Body of pancreas (tissue), 4 donors: ENCODE results near the gene TTC28.

Source experiments
- POLR2A ChIP-seq, 3 donors: fragments of 450-650 bp; IDR thresholded peaks; one replicate each; pipeline ENCODE4 v1.6.1; 2016; ENCODE audit warnings: antibody characterized with exemption in 3 of 3, mild to moderate bottlenecking in 2 of 3
- TF ChIP-seq, protein P1 (sequence below), 7 experiments: fragments of 450-650 bp in 4 of 7; fragments of 200-600 bp in 3 of 7; sonication (generic) in 3 of 7; IDR thresholded peaks; one replicate each; pipeline ENCODE4 v1.5.1; 2016 to 2019; ENCODE audit warnings: antibody characterized with exemption in 7 of 7

DNA sequence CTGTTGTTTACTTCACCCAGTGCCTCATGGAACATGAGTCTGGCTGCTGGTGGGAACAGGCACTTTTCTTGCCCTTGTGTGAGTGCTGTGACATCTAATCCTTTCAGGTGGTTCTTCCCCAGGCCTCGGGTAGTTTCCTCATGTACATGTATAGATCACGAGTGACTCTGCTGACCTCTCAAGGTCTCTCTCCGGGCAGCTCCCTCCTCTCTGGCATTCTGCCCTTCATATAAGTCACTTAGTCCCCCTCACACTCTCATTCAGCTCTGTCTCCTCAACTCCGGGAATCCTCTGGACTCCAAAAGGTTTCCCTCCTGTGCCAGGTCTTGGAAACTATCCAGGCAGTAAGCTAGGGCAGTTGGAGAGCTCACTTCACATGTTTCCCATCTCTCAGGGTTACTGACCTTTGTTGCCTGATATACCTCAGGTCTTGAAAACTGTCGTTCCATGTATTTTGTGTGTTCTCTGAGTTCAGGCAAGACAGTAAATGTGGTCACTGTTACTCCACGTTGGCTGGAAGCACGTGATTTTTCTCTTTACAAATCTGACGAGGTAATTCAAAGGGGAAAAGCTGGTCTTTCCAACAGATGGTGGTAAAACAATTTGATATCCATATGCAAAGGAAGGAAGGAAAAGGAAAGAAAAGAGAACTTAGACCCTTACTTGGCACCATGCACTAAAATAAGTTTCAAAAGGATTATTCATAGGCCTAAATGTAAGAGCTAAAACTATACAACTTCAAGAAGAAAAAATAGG, 720.1 kb downstream of the TTC28 start:
- TF ChIP-seq, protein P1, sequence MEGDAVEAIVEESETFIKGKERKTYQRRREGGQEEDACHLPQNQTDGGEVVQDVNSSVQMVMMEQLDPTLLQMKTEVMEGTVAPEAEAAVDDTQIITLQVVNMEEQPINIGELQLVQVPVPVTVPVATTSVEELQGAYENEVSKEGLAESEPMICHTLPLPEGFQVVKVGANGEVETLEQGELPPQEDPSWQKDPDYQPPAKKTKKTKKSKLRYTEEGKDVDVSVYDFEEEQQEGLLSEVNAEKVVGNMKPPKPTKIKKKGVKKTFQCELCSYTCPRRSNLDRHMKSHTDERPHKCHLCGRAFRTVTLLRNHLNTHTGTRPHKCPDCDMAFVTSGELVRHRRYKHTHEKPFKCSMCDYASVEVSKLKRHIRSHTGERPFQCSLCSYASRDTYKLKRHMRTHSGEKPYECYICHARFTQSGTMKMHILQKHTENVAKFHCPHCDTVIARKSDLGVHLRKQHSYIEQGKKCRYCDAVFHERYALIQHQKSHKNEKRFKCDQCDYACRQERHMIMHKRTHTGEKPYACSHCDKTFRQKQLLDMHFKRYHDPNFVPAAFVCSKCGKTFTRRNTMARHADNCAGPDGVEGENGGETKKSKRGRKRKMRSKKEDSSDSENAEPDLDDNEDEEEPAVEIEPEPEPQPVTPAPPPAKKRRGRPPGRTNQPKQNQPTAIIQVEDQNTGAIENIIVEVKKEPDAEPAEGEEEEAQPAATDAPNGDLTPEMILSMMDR (IDR thresholded peaks at IDR 0.05) = no peak
- TF ChIP-seq POLR2A (IDR thresholded peaks at IDR 0.05) = no peak
